KMS-11 (cell line): ENCODE data around the gene GPR137.

ENCODE experiments used
- H2AFZ ChIP-seq: fragments of 200-600 bp; sonication (generic); 2 replicates; pipeline ENCODE4 v1.6.1; 2016; ENCODE audit warnings: antibody characterized with exemption, mixed run types, low read depth
- H3K27ac ChIP-seq: fragments of 200-600 bp; sonication (generic); 2 replicates; pipeline ENCODE4 v1.6.1; 2016; ENCODE audit warnings: mild to moderate bottlenecking, mixed run types
- H3K27me3 ChIP-seq: fragments of 200-600 bp; sonication (generic); 2 replicates; pipeline ENCODE4 v1.6.1; 2017; ENCODE audit warnings: mild to moderate bottlenecking, low read depth, mixed run types, moderate library complexity; ENCODE audit not compliant: insufficient read depth
- H3K36me3 ChIP-seq: fragments of 200-600 bp; sonication (generic); 2 replicates; pipeline ENCODE4 v1.6.1; 2017; ENCODE audit warnings: mild to moderate bottlenecking, mixed run types; ENCODE audit not compliant: insufficient read depth
- H3K4me1 ChIP-seq: fragments of 200-600 bp; sonication (generic); 2 replicates; pipeline ENCODE4 v1.6.1; 2016; ENCODE audit warnings: mild to moderate bottlenecking, low read depth, mixed run types; ENCODE audit not compliant: poor library complexity, severe bottlenecking
- H3K4me2 ChIP-seq: fragments of 200-600 bp; sonication (generic); 2 replicates; pipeline ENCODE4 v1.7.0; 2016; ENCODE audit warnings: mild to moderate bottlenecking, mixed run types
- H3K4me3 ChIP-seq: fragments of 200-600 bp; sonication (generic); IDR thresholded peaks from 2 replicates; pipeline ENCODE4 v1.6.1; 2017; ENCODE audit warnings: low read depth, low read length, mixed read lengths; ENCODE audit not compliant: insufficient read depth
- H3K79me2 ChIP-seq: fragments of 200-600 bp; sonication (generic); 2 replicates; pipeline ENCODE4 v1.6.1; 2016; ENCODE audit warnings: low read depth, mixed run types; ENCODE audit not compliant: insufficient read depth
- H3K9ac ChIP-seq: fragments of 200-600 bp; sonication (generic); 2 replicates; pipeline ENCODE4 v1.6.1; 2016; ENCODE audit warnings: mild to moderate bottlenecking, mixed run types
- H4K20me1 ChIP-seq: fragments of 200-600 bp; sonication (generic); 2 replicates; pipeline ENCODE4 v1.6.1; 2016; ENCODE audit warnings: mild to moderate bottlenecking, mixed run types; ENCODE audit not compliant: insufficient read depth
- TF ChIP-seq, protein P1 (sequence below): fragments of 200-600 bp; sonication (generic); conservative IDR thresholded peaks from 2 replicates; pipeline ENCODE4 v1.6.1; 2017; ENCODE audit warnings: low read depth, mild to moderate bottlenecking, antibody characterized with exemption, low read length, moderate library complexity, mixed read lengths

The GPR137 gene

DNA sequence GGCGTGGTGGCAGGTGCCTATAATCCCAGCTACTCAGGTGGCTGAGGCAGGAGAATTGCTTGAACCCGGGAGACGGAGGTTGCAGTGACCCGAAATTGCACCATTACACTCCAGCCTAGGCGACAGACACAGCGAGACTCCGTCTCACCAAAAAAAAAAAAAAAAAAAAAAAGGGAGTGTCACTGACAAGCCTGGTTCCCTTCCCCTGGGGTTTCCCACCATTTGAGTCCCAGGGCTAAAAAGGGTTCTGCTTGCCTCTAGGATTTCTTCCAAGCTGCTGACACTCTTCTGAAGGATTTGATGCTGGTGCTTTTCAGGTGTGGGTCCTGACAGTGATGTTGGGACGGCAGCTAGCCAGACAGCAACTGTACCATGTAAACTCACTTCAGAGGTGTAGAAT is 53.1 kb downstream of the GPR137 start:
- Histone ChIP-seq H3K27me3 (no peaks in the 10 kb centered on the region), H2AFZ (no peak overlapping the region), H4K20me1 (no peaks in the 10 kb centered on the region), H3K4me1 (peaks cover 52% of the 10 kb centered on the region), H3K9ac (no peak overlapping the region), H3K79me2 (no peaks in the 10 kb centered on the region), H3K4me2 (peak overlapping the region; percentile 97; the same call in 1 of the 2 replicates), H3K36me3 (no peaks in the 10 kb centered on the region), H3K4me3 (no peak overlapping the region), H3K27ac (no peak overlapping the region)
- TF ChIP-seq, protein P1, sequence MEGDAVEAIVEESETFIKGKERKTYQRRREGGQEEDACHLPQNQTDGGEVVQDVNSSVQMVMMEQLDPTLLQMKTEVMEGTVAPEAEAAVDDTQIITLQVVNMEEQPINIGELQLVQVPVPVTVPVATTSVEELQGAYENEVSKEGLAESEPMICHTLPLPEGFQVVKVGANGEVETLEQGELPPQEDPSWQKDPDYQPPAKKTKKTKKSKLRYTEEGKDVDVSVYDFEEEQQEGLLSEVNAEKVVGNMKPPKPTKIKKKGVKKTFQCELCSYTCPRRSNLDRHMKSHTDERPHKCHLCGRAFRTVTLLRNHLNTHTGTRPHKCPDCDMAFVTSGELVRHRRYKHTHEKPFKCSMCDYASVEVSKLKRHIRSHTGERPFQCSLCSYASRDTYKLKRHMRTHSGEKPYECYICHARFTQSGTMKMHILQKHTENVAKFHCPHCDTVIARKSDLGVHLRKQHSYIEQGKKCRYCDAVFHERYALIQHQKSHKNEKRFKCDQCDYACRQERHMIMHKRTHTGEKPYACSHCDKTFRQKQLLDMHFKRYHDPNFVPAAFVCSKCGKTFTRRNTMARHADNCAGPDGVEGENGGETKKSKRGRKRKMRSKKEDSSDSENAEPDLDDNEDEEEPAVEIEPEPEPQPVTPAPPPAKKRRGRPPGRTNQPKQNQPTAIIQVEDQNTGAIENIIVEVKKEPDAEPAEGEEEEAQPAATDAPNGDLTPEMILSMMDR, result no peak
